Measurements from ENCODE around the gene KRTAP1-1. TPM values are rescaled to one million over a fixed set of nuclear protein-coding genes. Genes with fewer than 3 reads are reported as not detected.
"Not testable (repeated sequence)": the region's sequence is repeated elsewhere in the genome, so short reads cannot be mapped to it uniquely, and the experiment has no call there.

KRTAP1-1 gene
- total RNA-seq, 1 experiment from 2014 or later, result not detected

GRCh38 chr17:41042953-41043352 is 1.7 kb upstream of the KRTAP1-1 start (continued):
- TF ChIP-seq ZNF121 (CRISPR knock-in tag; IDR thresholded peaks at IDR 0.05), result no peak
- no peak for TF ChIP-seq ZBTB21 (CRISPR knock-in tag; IDR thresholded peaks at IDR 0.05; ENCODE audit: borderline replicate concordance)
- no peak for TF ChIP-seq PREB (CRISPR knock-in tag; IDR thresholded peaks at IDR 0.05; ENCODE audit: borderline replicate concordance)

- no peaks in the 10 kb centered on the region for H3K27me3 Mint-ChIP-seq (ENCODE audit: low read depth)
- no peaks in the 10 kb centered on the region for H3K36me3 Mint-ChIP-seq
- TF ChIP-seq RORB (CRISPR knock-in tag; IDR thresholded peaks at IDR 0.05) (no peak), CDX4 (CRISPR knock-in tag; IDR thresholded peaks at IDR 0.05; ENCODE audit: borderline replicate concordance) (no peak), ETV6 (CRISPR knock-in tag; IDR thresholded peaks at IDR 0.05) (no peak), TP53 (CRISPR knock-in tag; IDR thresholded peaks at IDR 0.05) (no peak), ATF1 (CRISPR knock-in tag; IDR thresholded peaks at IDR 0.05) (no peak), ZNF138 (CRISPR knock-in tag; conservative IDR thresholded peaks at IDR 0.05) (no peak), NFATC4 (CRISPR knock-in tag; IDR thresholded peaks at IDR 0.05) (no peak), SMAD3 (CRISPR knock-in tag; IDR thresholded peaks at IDR 0.05; ENCODE audit: borderline replicate concordance) (no peak), ATF6 (CRISPR knock-in tag; IDR thresholded peaks at IDR 0.05) (no peak), ZNF671 (CRISPR knock-in tag; IDR thresholded peaks at IDR 0.05) (no peak), ZMAT4 (CRISPR knock-in tag; IDR thresholded peaks at IDR 0.05) (no peak), PREB (CRISPR knock-in tag; IDR thresholded peaks at IDR 0.05; ENCODE audit: borderline replicate concordance) (no peak), ZNF423 (CRISPR knock-in tag; IDR thresholded peaks at IDR 0.05) (no peak), ZNF512 (CRISPR knock-in tag; IDR thresholded peaks at IDR 0.05; ENCODE audit: borderline replicate concordance) (no peak), STAT6 (CRISPR knock-in tag; conservative IDR thresholded peaks at IDR 0.05; ENCODE audit: low read depth) (no peak)
- H3K4me3 Mint-ChIP-seq, result no peak overlapping the region
- CTCF ChIA-PET, result interaction anchor here (1.2 kb wide), 1 partner anchor 749 kb away, joined by 3 read pairs; the partner anchor contains the start of gene JUP
- no peak overlapping the region for H3K27ac Mint-ChIP-seq
- H3K9me3 Mint-ChIP-seq, result peaks cover 7% of the 10 kb centered on the region
- ATAC-seq, result peak; percentile 51; the same call in 1 of the 2 replicates
- DNase-seq (ENCODE audit: low spot score), result no peak
- POLR2A ChIA-PET, result no interaction called here
- H3K4me1 Mint-ChIP-seq, result peaks cover 47% of the 10 kb centered on the region
Observed at GRCh38 chr17:41037853-41038350, 3.3 kb downstream of the KRTAP1-1 start.

GRCh38 chr17:41034346-41034935 is 6.8 kb downstream of the KRTAP1-1 start, which contains the start of gene KRTAP1-3:
Gene KRTAP1-3, minus strand, starts transcription at chr17:41034874. Its CDS starts 53 bp downstream, at chr17:41034821.
- Mint-ChIP-seq H3K27ac (peak within 1 kb of the TSS; percentile 74; the same call in 1 of the 2 replicates), H3K4me1 (peaks cover 40% of the 10 kb centered on the region)
- POLR2A ChIA-PET; H3K36me3 Mint-ChIP-seq; CTCF ChIA-PET; H3K4me3 Mint-ChIP-seq; H3K27me3 Mint-ChIP-seq (ENCODE audit: low read depth); H3K9me3 Mint-ChIP-seq; DNase-seq (ENCODE audit: low spot score); ATAC-seq: not testable (repeated sequence)
